Measurements from ENCODE around the gene ABCA12.

GRCh38 chr2:215052810-215053209, 85.6 kb downstream of the ABCA12 start:
- no peak for TF ChIP-seq SUZ12 (IDR thresholded peaks at IDR 0.05; ENCODE audit: extremely low read depth, insufficient read depth, insufficient read length)
- no peak for TF ChIP-seq YY1 (IDR thresholded peaks at IDR 0.05; ENCODE audit: insufficient read depth, insufficient read length)
- TF ChIP-seq ZNF274 (IDR thresholded peaks at IDR 0.05; ENCODE audit: low read depth, low read length) = no peak
